Thyroid gland (tissue), 4 donors: ENCODE data around the gene TBC1D23.

Experiments used
- POLR2A ChIP-seq, 2 donors: fragments of 450-650 bp; IDR thresholded peaks; one replicate each; pipeline ENCODE4 v1.6.1; 2017; ENCODE audit warnings: antibody characterized with exemption in 2 of 2, mild to moderate bottlenecking in 2 of 2, moderate library complexity in 1 of 2
- TF ChIP-seq, protein P1 (sequence below), 6 experiments: fragments of 200-600 bp in 3 of 6; fragments of 450-650 bp in 3 of 6; sonication (generic) in 3 of 6; IDR thresholded peaks; one replicate each; pipeline ENCODE4 v1.5.1; 2016 to 2019; ENCODE audit warnings: antibody characterized with exemption in 6 of 6, mild to moderate bottlenecking in 2 of 6, inconsistent platforms in 1 of 6, moderate library complexity in 1 of 6

DNA sequence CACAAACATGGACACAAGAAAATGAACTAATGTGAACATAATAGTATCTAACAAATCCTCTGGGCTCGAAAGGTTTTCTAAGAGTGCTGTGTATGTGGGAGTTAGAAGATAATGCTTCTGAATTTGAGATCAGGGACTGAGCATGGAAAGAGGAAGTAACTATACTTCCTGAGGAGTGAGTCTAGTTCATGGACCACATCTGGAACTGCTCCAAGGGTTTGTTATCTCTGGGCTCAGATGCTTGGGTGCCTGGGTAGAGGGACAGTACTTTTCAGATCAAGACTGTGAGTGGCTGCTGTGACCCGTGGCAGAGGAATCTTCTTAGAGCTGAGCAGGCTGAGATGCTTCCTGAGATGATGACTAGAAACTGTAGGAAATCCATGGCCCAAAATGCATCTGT lies 28.5 kb downstream of the TBC1D23 start:
- TF ChIP-seq, protein P1, sequence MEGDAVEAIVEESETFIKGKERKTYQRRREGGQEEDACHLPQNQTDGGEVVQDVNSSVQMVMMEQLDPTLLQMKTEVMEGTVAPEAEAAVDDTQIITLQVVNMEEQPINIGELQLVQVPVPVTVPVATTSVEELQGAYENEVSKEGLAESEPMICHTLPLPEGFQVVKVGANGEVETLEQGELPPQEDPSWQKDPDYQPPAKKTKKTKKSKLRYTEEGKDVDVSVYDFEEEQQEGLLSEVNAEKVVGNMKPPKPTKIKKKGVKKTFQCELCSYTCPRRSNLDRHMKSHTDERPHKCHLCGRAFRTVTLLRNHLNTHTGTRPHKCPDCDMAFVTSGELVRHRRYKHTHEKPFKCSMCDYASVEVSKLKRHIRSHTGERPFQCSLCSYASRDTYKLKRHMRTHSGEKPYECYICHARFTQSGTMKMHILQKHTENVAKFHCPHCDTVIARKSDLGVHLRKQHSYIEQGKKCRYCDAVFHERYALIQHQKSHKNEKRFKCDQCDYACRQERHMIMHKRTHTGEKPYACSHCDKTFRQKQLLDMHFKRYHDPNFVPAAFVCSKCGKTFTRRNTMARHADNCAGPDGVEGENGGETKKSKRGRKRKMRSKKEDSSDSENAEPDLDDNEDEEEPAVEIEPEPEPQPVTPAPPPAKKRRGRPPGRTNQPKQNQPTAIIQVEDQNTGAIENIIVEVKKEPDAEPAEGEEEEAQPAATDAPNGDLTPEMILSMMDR (IDR thresholded peaks at IDR 0.05): no peak
- no peak for TF ChIP-seq POLR2A (IDR thresholded peaks at IDR 0.05)
